Gastroesophageal sphincter (tissue), 4 donors: ENCODE results near the gene KRTAP5-8. TPM values are rescaled to one million over a fixed set of nuclear protein-coding genes. Genes with fewer than 3 reads are reported as not detected.

Source experiments
- ATAC-seq: fragments of 150-250 bp; one replicate; pipeline ENCODE4 v1.9.1; 2016; ENCODE audit warnings: mild to moderate bottlenecking, moderate library complexity
- H3K27ac ChIP-seq, 4 donors: fragments of 200-600 bp; sonication (generic) in 3 of 4; 1 replicate in 3 of 4; 2 replicates in 1 of 4; pipeline ENCODE4 v1.5.1; 2016 to 2019
- H3K27me3 ChIP-seq: fragments of 200-600 bp; sonication (generic); one replicate; pipeline ENCODE4 v1.5.1; 2019
- H3K36me3 ChIP-seq, 2 donors: fragments of 200-600 bp; sonication (generic); one replicate each; pipeline ENCODE4 v1.5.1; 2019; ENCODE audit warnings: control low read depth in 1 of 2
- H3K4me1 ChIP-seq, 3 donors: fragments of 200-600 bp; sonication (generic); 1 replicate in 2 of 3; 2 replicates in 1 of 3; pipeline ENCODE4 v1.5.1; 2016 to 2019; ENCODE audit warnings: control low read depth in 2 of 3
- H3K4me3 ChIP-seq, 2 donors: fragments of 200-600 bp; sonication (generic); one replicate each; pipeline ENCODE4 v1.5.1; 2019; ENCODE audit warnings: mild to moderate bottlenecking in 1 of 2, moderate library complexity in 1 of 2
- H3K9me3 ChIP-seq, 3 donors: fragments of 200-600 bp; sonication (generic); one replicate each; pipeline ENCODE4 v1.5.1; 2017 to 2019; ENCODE audit warnings: control low read depth in 2 of 3
- EP300 ChIP-seq: sonication (generic); formaldehyde crosslinking; IDR thresholded peaks from one replicate; pipeline ENCODE4 v1.6.1; 2017; ENCODE audit warnings: antibody characterized with exemption, mild to moderate bottlenecking
- POLR2A ChIP-seq, 2 donors: fragments of 450-650 bp; IDR thresholded peaks; one replicate each; pipeline ENCODE4 v1.6.1; 2017; ENCODE audit warnings: antibody characterized with exemption in 2 of 2, mild to moderate bottlenecking in 2 of 2, moderate library complexity in 1 of 2
- POLR2AphosphoS5 ChIP-seq: sonication (generic); formaldehyde crosslinking; IDR thresholded peaks from one replicate; pipeline ENCODE4 v1.6.1; 2017; ENCODE audit warnings: antibody characterized with exemption
- WGBS, 2 donors: methylation state at CpG; one replicate each; pipeline ENCODE4 v1.1.5; 2018; ENCODE audit warnings: low coverage in 1 of 2; 5-methylcytosine and 5-hydroxymethylcytosine counted together
- total RNA-seq, 4 donors: library from RNA; depleted of rRNA; stranded (reverse); fragments of >200 nt; gene quantifications; one replicate each; pipeline ENCODE4 v1.1.0, GENCODE V29; 2016
- TF ChIP-seq, protein P1 (sequence below), 4 experiments: fragments of 200-600 bp in 2 of 4; fragments of 450-650 bp in 2 of 4; sonication (generic) in 1 of 4; IDR thresholded peaks; one replicate each; pipeline ENCODE4 v1.5.1; 2017 to 2019; ENCODE audit warnings: antibody characterized with exemption in 4 of 4, mild to moderate bottlenecking in 2 of 4, moderate library complexity in 2 of 4

KRTAP5-8 gene
- total RNA-seq, 4 donors from 2014 or later, result 0.27 TPM; not detected in 3

DNA sequence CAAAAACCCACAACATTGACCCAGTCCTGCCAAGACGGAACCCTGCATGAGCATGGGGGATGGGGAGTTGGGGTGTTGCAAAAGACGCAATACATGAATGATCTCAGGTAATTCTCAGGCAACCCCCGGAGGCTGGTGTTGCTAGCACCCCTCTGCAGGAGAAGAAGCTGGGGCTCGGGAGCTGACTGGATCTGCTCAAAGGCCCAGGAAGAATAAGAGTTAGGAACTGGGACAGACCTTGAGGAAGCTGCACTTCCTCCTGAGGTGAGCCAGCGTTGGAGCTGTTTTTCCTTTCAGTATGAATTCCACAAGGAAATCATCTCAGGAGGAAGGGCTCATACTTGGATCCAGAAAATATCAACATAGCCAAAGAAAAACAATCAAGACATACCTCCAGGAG lies 10.3 kb downstream of the KRTAP5-8 start, which contains the start of gene KRTAP5-9:
KRTAP5-9 (plus strand) TSS at position 301 of the 400 bp plus-strand sequence. CDS start 238 bp downstream, outside the sequence.
- Histone ChIP-seq H3K4me1 (no peaks in the 10 kb centered on the region), H3K27me3 (peaks cover 38% of the 10 kb centered on the region), H3K9me3 (peaks cover 0 to 8% (median 0%) of the 10 kb centered on the region in 3 donors), H3K27ac (no peak within 1 kb of the TSS), H3K36me3 (no peaks in the 10 kb centered on the region), H3K4me3 (no peak within 1 kb of the TSS)
- TF ChIP-seq EP300, result no peak
- TF ChIP-seq POLR2A (IDR thresholded peaks at IDR 0.05), result no peak
- no peak for TF ChIP-seq POLR2AphosphoS5
- TF ChIP-seq, protein P1, sequence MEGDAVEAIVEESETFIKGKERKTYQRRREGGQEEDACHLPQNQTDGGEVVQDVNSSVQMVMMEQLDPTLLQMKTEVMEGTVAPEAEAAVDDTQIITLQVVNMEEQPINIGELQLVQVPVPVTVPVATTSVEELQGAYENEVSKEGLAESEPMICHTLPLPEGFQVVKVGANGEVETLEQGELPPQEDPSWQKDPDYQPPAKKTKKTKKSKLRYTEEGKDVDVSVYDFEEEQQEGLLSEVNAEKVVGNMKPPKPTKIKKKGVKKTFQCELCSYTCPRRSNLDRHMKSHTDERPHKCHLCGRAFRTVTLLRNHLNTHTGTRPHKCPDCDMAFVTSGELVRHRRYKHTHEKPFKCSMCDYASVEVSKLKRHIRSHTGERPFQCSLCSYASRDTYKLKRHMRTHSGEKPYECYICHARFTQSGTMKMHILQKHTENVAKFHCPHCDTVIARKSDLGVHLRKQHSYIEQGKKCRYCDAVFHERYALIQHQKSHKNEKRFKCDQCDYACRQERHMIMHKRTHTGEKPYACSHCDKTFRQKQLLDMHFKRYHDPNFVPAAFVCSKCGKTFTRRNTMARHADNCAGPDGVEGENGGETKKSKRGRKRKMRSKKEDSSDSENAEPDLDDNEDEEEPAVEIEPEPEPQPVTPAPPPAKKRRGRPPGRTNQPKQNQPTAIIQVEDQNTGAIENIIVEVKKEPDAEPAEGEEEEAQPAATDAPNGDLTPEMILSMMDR (IDR thresholded peaks at IDR 0.05), result no peak
- 8 to 73% methylated on average over 2 to 4 of the region's 5 CpGs for WGBS, 2 donors
- no peak for ATAC-seq

DNA sequence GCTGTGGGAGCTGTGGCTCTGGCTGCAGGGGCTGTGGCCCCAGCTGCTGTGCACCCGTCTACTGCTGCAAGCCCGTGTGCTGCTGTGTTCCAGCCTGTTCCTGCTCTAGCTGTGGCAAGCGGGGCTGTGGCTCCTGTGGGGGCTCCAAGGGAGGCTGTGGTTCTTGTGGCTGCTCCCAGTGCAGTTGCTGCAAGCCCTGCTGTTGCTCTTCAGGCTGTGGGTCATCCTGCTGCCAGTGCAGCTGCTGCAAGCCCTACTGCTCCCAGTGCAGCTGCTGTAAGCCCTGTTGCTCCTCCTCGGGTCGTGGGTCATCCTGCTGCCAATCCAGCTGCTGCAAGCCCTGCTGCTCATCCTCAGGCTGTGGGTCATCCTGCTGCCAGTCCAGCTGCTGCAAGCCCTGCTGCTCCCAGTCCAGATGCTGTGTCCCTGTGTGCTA lies 10.9 kb downstream of the KRTAP5-8 start:
- H3K36me3 ChIP-seq, result no peaks in the 10 kb centered on the region
- peaks cover 0 to 8% (median 0%) of the 10 kb centered on the region in 3 donors for H3K9me3 ChIP-seq
- no peak overlapping the region for H3K27ac ChIP-seq
- TF ChIP-seq POLR2A (IDR thresholded peaks at IDR 0.05), result no peak
- ATAC-seq, result no peak
- no peaks in the 10 kb centered on the region for H3K4me1 ChIP-seq
- WGBS, 2 donors, result no CpG with 5 or more reads among the region's 5 CpGs
- H3K27me3 ChIP-seq, result peaks cover 38% of the 10 kb centered on the region
- no peak overlapping the region for H3K4me3 ChIP-seq

DNA sequence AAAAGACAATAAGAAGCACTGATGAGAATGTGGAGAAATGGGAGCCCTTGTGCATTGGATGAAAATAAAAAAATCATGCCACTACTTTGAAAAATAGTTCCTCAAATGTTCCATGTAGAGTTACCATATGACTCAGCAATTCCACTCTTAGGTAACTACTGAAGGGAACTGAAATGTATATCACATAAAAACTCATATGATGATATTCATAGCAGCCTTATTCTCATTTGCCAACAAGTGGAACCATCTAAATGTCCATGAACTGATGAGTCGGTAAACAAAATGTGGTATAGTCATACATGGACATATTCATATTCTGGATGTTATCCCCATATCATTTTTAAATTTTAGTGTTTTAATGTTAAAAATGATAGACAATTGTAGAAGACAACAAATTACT lies 13.9 kb downstream of the KRTAP5-8 start:
- 88 to 100% methylated on average over 1 of the region's 1 CpG for WGBS, 2 donors
- no peak overlapping the region for H3K27ac ChIP-seq
- H3K4me3 ChIP-seq, result no peak overlapping the region
- TF ChIP-seq POLR2A (IDR thresholded peaks at IDR 0.05) (no peak), POLR2AphosphoS5 (no peak), EP300 (no peak)
- TF ChIP-seq, protein P1 (IDR thresholded peaks at IDR 0.05), result no peak
- H3K9me3 ChIP-seq, result peaks cover 0 to 5% (median 0%) of the 10 kb centered on the region in 3 donors
- H3K27me3 ChIP-seq, result peaks cover 36% of the 10 kb centered on the region
- no peaks in the 10 kb centered on the region for H3K36me3 ChIP-seq
- no peak for ATAC-seq
- no peaks in the 10 kb centered on the region for H3K4me1 ChIP-seq

DNA sequence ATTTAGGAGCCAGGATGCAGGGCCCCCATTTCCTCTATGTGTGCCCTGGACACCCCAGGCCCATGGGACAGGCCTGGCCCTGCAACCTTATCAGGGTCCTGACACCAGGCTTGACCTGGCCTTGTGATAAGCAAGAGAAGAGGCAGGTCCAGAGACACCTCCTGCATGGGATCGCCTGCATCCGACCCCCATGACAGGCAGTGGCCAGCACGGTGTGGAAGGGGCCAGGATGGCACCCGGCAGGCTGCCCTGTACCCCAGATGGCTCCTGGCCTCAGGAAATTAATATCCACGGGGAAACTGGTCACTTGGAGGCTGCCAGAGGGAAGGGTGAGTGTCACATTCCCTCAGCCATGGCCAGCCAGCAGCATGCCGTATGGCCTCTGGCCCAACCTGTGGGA lies 17.2 kb downstream of the KRTAP5-8 start:
- 100% methylated on average over 1 of the region's 6 CpGs; no CpG with 5 or more reads in 1 of the 2 donors for WGBS, 2 donors
- Histone ChIP-seq H3K9me3 (no peaks in the 10 kb centered on the region), H3K27ac (no peak overlapping the region), H3K27me3 (peaks cover 20% of the 10 kb centered on the region), H3K36me3 (no peaks in the 10 kb centered on the region), H3K4me1 (no peaks in the 10 kb centered on the region), H3K4me3 (no peak overlapping the region)
- no peak for ATAC-seq
- no peak for TF ChIP-seq POLR2AphosphoS5
- TF ChIP-seq POLR2A (IDR thresholded peaks at IDR 0.05), result no peak
- TF ChIP-seq EP300, result no peak
- TF ChIP-seq, protein P1 (IDR thresholded peaks at IDR 0.05), result no peak

DNA sequence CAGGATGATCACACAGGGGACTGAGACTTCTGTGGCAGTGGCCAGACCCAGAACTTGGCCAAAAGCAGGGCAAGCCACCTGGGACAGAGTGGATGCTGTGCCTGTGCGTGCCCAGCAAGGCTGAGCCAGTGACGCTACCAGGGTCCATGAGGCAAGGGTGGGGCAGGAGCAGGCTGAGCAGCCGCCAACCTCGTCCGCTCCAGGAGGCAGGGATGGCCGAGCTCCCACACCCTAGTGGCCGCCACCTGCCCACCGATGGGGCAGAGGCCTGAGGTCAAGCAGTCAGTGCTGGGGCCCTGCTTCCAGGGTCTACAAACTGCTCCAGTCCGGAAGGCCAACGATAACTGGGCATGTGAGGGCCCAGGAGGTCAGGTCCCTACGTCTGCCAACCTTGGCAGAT lies 17.7 kb downstream of the KRTAP5-8 start:
- ATAC-seq, result no peak
- H3K36me3 ChIP-seq, result no peaks in the 10 kb centered on the region
- H3K9me3 ChIP-seq, result no peaks in the 10 kb centered on the region
- peaks cover 21% of the 10 kb centered on the region for H3K27me3 ChIP-seq
- TF ChIP-seq POLR2AphosphoS5 (no peak), POLR2A (IDR thresholded peaks at IDR 0.05) (no peak), EP300 (no peak)
- TF ChIP-seq, protein P1 (IDR thresholded peaks at IDR 0.05), result no peak
- H3K4me3 ChIP-seq, result no peak overlapping the region
- WGBS, 2 donors, result 57 to 85% methylated on average over 1 to 3 of the region's 11 CpGs
- no peaks in the 10 kb centered on the region for H3K4me1 ChIP-seq
- no peak overlapping the region for H3K27ac ChIP-seq
